ENCODE measurements around the gene NGRN.
A peak's percentile ranks its signal among the peaks of the same experiment; 100 is the strongest.
"Not testable (repeated sequence)": the region's sequence is repeated elsewhere in the genome, so short reads cannot be mapped to it uniquely, and the experiment has no call there.

Gene NGRN

DNA sequence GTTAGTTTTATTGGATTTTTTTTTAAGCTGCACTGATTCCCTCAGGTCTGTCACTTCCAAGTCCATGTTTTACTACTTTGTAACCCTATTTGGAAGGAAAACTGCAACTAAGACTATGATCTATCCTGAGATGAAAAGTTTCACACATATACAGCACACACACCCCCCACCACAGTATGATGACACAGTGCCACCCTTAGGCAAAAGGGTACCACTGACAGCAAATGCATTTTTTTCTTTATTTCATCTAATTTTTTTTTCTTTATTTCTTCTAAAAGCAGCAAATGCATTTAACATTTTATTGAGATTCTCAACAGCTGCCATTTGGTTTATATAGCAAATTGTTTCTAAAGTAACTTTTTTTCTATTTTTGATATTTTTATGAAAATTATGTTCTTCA lies 21.2 kb downstream of the NGRN start:
- DNase-seq, result peak; percentile 54 to 68

GRCh38 chr15:90287101-90287500 lies 21.6 kb downstream of the NGRN start:
- no peak for DNase-seq

DNA sequence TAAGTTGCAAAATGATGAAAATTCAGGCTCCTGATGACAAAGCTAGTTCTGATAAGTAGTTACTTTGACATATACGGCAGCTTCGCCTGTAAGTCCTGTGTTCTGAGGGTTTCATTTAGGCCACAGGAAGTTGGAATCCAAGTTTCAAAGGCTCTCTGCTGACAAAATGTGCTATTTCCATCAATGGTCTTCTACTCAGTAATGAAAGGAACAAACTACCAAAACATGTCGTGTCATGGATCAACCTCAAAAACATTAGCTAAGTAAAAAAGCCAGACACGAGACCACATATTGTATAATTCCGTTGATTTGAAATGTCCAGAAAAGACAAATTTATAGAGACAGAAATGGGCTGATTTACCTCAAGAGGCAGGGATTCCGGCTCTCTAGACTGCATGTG lies 22.5 kb downstream of the NGRN start:
- DNase-seq, result no peak

GRCh38 chr15:90291679-90292356 lies 26.3 kb downstream of the NGRN start:
- DNase-seq, result peak in 1 of 2 donors; percentile 20

DNA sequence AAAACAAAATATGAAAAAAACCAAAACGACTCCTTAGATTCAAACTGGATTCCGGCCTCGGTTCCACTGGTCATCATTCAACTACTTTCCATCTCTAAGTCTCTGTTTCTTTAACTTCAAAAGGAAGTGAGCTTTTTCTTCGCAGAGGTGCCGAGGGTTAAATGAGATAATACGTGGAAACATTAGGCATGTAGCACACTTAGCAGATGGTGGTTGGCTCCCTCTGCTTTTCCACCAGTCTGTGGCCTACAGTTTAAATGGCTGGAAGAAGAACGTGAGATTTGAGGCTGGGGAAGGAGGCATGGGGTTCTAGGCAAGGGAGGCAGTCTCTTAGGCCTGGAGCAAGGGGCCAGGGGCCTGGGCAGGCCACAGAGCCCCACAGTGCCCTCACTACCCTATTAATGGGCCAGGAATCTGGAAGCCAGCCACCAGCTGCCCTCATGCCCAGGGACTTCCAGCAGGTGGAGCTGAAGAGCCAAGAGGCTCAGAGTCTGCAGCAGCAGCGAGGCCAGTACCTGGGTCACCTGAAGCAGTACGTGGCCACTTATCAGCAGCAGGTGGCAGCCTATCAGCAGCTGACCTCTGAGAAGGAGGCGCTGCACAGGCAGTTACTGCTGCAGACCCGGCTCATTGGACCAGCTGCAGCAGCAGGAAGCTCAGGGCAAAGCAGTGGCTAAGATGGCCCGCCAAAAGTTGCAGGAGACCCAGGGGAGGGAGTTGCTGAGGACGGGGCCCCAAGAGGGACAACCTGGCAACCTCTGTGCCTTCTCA lies 27.8 kb downstream of the NGRN start:
- peak; percentile 66 to 77 for DNase-seq

DNA sequence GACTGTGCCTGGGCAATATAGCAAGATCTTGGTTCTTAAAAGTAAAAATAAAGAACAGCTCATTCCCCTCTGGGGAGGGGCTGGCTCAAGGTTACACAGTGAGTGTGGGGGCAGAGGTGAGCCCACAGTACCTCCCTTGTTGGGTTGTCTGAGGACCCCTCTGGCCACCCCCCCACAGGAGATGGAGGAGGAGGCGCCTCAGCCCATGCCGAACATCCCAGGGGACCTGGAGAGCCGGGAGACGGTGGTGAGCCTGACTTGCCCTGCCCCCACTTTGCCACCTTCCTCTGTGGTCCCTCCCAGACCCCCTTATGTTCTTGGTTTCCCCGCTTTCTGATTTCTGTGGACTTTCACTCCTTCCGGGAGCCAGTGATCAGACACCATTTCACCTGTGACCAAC lies 28.7 kb downstream of the NGRN start:
- DNase-seq, result no peak

GRCh38 chr15:90294601-90295269 lies 29.3 kb downstream of the NGRN start:
- no peak for DNase-seq

DNA sequence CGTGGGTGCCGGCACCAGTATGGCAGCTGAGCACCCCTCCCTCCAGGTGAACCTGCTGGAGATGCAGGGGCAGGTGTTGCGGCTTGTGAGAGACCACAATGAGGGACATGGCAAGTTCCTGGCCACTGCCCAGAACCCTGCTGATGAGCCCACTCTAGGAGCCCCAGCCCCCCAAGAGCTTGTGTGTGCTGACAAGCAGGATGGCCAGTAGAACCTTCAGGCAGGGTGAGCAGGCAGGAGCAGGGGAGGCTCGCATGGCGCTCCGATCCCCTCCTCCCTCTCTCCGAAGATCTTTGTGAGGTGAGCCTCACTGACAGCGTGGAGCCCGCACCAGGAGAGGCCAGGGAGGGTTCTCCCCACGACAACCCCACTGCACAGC lies 29.8 kb downstream of the NGRN start:
- no peak for DNase-seq

GRCh38 chr15:90296316-90296884 lies 30.9 kb downstream of the NGRN start:
- DNase-seq, result not testable (repeated sequence)

- no peak for DNase-seq
Measured at GRCh38 chr15:90297021-90297420, 31.5 kb downstream of the NGRN start.

GRCh38 chr15:90300541-90300940 lies 35.1 kb downstream of the NGRN start:
- no peak for DNase-seq

- peak; percentile 41 to 64 for DNase-seq
Measured at GRCh38 chr15:90300988-90301706, 35.7 kb downstream of the NGRN start.

- no peak for DNase-seq
Measured at GRCh38 chr15:90301707-90302300, 36.3 kb downstream of the NGRN start.

- not testable (repeated sequence) for DNase-seq
Measured at GRCh38 chr15:90305355-90305754, 39.9 kb downstream of the NGRN start.

GRCh38 chr15:90305932-90306331 lies 40.5 kb downstream of the NGRN start:
- no peak for DNase-seq

- peak in 1 of 2 donors; percentile 39 for DNase-seq
Measured at GRCh38 chr15:90306560-90306959, 41.1 kb downstream of the NGRN start.

DNA sequence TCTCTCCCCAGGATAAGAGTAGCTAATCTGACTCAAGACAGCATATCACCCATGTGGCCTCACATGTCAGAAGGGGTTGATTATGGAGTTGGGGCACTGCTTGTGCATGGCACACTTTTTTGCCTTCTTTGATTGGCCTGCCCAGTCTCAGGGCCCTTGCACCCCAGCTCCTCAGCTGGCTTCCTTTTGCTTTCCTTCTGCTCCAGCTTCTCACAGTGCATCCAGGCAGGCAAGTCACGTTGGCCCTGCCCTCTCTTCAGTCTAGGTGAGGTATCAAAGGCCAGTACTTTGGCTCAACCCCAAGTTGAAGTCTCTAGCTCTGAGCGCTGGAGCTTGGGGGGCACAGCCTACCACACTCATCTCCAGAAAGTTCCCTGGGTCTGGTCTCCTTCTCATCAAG lies 42.2 kb downstream of the NGRN start:
- DNase-seq, result no peak

- no peak for DNase-seq
Measured at GRCh38 chr15:90309020-90309419, 43.5 kb downstream of the NGRN start.

- DNase-seq, result no peak
Measured at GRCh38 chr15:90315278-90315982, 50.0 kb downstream of the NGRN start.

GRCh38 chr15:90316139-90316538 lies 50.7 kb downstream of the NGRN start:
- DNase-seq, result no peak

- no peak for DNase-seq
Measured at GRCh38 chr15:90318591-90318990, 53.1 kb downstream of the NGRN start.
